Left hindlimb (tissue), 1 donor: ENCODE results near the gene INPP5J.
"Not testable (repeated sequence)": the region's sequence is repeated elsewhere in the genome, so short reads cannot be mapped to it uniquely, and the experiment has no call there.

Experiments
- DNase-seq: peaks from one replicate; pipeline ENCODE4 v3.0.0-alpha.2; 2018

The INPP5J gene

DNA sequence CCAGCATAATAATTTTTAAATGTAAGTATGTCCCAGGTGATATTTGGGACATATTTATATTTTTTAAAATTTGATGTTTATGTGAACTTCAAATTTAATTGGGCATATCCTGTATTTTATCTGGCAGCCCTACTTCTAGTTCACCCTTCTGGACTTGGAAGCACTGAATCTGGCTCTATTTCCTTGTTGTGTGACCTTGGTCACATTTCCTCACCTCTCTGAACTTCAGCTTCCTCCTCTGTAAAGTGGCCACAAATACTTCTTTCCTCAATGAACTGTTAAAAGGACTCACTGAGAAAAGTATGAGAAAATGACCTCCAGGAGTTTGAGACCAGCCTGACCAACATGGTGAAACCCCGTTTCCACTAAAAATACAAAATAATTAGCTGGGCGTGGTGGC, 29.1 kb downstream of the INPP5J start:
- DNase-seq: no peak

DNA sequence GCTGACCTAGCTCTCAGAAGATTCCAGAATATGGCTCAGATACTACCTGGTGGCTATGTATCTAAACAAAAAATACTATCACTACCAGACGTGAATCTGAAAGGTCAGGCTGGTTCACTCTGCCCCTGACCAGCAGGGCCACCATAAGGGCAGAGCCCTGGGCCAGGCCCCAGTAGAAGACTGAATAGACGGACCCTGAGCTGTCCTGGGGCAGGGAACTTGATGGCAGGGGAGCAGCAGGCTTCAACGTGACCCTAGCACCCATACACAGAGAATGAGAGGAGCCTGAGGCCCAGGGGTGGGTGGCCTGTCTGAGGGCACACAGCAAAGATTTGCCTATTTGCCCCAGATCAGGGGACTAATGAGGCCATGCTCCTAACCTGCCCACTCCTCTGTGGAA, 30.6 kb downstream of the INPP5J start:
- DNase-seq: no peak

DNA sequence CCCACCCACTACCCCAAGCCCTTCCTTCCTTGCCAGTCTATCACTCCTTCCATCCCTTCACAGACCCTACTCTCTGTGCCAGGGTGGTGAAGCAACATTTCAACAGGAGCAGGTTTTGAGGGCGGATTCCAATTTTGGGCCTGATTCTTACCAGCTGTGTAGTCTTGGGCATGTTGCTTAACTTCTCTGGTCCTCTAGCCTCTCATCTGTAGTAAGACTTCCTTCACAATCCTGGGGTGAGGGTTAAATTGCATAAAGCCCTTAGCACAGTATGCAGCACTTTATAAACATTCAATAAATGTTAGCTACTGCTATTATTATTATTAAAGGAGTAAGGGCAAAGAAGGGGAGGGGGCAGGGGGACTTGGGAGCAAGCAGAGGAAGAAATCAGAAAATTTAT, 32.2 kb downstream of the INPP5J start:
- no peak for DNase-seq

DNA sequence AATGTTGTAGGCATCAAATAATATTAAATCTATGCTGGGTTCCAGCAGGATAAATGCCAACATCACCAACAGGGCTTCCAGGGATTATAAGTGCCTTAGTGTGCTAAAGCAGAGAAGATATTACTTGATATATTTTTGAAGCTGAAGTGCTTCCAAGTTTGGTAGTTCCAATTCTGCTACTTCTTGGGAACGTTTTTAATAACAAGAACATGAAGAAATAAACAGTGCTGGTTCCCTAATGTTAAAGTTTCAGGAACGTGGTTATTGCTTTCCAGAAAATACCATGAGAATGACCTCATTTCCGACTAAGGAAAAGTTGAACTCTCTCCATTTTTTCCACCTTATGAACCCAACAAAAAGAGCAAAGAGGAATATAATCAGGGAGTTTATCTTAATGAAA, 32.7 kb downstream of the INPP5J start:
- DNase-seq: no peak

DNA sequence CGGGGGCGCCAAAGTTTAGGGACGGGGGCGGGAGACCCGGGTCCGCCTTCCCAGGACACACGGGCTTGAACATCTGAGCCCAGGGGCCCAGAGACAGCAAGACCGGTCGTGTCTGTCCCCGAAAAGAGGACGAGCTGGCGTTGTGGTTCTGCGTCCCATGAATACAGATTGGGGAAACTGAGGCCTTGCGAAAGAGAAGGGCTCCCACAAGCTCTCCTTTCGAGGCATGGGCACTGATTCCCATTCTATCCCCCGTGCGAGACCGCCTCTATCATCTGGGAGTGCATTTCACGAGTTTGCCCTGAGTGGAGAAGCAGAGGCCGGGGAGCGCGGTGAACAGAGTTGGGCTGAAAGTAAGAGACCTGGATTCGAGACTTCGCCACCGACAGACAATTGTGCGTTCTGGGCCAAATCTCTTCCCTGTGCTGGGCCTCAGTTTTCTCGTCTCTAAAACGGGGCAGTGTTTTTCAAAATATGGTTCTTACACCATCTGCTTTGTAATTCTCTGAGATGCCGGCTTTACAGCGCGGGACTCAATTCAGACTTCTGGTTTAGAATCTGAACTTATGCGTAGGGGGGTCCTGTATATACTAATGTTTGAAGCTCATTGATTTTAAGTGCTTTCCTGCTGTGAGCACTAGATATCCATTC, 37.7 kb downstream of the INPP5J start:
- no peak for DNase-seq

DNA sequence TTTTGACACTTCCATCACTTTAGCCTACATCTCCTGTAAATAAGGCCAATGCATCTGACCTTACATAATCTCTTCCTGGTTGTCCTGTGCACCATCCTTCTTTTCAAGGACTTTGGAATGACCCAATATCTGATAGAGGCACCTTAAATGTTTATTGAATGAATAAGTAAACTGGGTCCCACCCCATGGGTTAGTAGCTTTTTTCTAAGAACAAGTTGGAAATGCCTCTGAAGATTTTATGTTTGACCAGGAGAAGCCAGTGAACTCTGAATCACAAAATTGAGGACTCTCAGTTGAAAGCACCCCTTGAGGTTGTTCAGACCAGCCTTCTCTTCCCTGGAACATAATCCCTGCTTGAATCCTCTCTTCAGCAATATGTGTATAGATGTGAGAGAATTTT, 38.6 kb downstream of the INPP5J start:
- DNase-seq: no peak

DNA sequence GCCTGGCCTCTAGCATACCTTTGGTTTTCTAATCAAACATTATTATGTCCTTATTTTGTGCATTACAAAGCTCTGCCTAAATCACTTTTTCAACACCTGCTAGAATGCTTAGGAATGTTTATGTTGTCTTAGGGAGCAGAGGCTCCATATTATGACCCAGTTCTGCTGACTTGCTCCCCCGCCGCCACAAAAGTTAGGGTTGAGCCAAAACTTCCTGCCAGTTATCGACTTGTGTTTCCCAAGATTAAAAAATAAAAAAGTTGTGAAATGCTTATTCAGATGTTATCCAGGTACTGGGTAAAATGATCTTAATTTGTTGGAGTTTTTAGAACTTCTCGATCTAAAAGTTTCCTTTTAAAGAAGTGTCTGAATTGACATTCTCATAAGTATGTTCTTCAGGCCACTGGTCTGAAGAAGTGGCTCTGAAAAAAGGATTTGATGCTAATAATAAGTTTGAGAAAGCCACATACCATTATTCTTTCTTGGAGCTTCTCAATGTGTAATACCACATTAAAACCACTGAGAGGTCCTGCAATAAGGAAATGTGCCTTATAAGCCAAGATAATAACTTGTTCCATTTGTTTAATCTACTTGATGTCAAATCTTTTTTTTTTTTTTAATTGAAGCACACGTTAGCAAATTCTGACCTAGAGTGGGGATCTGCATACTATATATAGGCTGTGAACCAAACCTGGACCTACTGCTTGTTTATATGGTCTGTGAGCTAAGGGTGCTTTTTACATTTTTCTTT, 39.4 kb downstream of the INPP5J start:
- DNase-seq: no peak

DNA sequence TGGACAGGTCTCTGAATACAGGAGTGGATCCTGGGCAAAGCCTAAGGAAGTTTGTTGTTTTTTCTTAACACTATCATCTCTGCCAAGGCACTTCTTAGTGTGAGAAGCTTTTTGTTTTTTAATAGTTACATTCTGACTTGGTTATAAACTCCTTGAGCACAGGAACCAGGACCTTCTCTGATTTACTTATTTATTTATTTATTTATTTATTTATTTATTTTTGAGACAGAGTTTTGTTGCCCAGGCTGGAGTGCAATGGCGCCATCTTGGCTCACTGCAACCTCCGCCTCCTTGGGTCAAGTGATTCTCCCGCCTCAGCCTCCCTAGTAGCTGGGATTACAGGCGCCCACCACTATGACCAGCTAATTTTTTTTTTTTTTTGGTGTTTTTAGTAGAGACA, 48.2 kb downstream of the INPP5J start:
- no peak for DNase-seq

DNA sequence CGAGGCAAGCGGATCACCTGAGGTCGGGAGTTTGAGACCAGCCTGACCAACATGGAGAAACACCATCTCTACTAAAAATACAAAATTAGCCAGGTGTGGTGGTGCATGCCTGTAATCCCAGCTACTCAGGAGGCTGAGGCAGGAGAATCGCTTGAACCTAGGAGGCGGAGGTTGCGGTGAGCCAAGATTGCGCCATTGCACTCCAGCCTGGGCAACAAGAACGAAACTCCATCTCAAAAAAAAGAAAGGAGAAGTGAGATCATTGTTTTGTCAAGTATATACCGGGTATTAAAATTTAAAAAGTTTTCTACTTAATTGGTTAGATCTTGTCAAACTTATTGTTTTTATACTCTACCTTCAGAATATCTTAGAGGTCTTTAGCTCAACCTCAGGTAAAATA, 49.0 kb downstream of the INPP5J start:
- DNase-seq: not testable (repeated sequence)

DNA sequence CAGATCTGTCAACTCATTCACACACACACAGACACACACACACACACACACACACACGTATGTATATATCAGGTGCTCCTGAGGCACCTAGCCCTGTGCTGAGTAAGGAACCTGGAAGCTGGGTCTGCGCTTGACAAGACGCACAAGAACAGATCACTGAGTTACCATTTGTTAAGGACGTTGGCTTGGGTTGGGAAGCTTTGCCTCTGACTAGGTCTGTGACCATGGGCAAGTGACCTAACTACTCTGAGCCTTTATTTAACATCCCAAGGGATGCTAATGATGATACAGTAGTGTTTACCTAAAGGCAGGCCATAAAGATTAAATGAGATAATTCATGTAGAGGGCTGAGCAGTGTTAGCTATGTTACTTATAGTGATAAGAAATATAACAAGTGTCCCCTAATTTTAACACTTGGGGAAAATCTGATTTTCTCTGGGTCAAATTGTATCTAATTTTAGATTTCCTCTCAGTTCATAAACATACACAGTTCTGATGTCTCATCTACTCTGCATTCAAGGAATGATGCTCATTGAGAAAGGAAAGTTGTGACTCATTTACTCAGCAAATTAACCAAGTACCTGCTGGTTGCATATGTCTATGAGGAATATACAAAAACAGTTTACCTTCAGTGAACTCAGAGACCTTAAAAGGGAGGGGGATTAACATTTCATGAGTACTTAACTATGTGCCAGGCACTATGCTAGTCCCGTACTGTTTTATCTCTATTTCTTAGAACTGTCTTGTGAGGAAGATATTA, 50.8 kb downstream of the INPP5J start:
- no peak for DNase-seq

DNA sequence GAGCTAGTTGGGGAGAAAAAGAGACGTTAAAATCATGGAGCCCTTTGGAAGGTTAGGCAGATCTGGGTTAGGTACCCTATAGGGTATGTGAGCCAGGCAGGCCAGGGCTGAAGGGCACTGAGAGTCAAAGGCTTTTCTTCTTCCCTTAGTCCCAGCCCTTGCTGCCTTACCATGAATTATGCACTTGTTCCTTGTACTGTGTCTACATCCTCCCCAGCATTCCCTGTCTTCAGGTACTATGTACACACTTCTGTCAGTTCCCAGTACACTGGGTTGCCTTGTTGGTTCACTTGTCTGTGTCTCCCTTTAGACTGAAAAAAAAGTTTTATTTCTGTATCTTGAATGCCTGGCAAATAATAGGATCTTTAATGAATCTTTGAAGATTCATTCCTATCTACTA, 54.2 kb downstream of the INPP5J start:
- DNase-seq: no peak

DNA sequence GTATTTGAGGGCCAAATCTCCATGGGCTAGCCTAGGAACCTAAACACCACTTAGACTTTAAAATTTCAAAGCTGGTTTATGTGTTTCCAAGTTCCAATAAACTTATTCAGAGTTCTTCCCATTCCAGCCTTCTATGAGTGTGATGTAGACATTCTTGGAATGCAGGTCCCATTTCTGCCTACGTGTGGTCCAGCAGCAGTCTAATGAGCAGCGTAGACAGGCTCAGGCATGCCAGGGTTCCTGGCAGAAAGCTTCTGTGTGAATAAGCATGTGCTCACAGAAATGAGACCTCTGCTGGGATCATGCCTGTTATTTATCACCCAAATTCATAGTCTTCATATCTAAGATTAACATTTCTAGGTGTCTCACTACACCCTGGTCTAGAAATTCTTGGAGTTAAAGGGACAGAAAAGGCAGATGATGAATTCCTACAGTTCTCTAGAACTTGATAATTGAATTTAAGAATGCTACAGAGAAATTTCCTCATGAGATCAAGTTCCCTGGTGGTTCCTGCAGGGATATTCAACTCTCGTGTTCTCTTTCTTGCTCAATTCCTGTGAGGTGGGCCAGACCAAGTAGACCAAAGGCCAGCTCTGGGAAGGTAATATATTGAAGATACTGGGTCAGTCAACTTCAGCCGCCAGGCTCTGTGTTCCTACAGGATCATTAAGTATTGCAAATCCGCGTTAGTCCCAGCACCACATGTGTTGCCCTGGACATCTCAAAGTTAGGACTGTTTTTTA, 54.8 kb downstream of the INPP5J start:
- DNase-seq: no peak

DNA sequence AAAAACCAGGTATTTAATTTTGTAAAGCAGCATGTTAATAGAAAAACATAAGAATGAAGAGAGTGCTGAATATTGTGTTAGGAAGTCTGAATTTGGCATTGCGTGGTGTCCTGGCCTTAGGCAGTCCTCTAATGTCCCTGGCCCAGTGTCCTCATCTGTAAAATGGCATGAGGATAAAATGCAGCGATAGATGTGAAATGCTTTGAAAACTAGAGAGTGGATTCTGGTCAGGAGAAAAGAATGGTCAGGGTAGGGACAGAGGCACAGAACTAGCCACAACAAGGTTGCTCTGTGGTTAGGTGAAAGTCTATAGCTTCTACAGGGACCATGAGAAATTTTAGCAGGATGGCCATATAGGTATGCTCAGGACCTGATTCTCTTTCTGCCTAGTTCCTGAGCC, 56.1 kb downstream of the INPP5J start:
- no peak for DNase-seq

DNA sequence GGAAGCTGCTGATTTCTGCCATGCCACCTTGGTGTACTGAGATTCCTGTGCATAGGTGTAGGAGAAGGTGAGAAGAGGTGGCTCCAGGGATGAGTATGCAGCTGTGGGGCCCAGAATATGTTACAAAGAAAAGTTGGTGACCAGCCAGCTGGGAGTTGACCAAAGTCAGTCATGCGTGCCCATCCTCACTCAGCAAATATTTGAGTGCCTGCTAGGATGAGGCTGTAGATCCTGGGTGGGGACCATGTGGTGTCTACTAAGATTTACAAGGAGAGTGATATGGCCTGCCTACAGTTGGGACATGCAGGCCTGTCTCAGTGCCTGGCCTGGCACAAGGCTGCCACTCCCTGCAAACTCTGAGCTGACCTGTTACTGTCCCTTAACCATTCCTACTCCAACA, 56.6 kb downstream of the INPP5J start:
- DNase-seq: no peak

DNA sequence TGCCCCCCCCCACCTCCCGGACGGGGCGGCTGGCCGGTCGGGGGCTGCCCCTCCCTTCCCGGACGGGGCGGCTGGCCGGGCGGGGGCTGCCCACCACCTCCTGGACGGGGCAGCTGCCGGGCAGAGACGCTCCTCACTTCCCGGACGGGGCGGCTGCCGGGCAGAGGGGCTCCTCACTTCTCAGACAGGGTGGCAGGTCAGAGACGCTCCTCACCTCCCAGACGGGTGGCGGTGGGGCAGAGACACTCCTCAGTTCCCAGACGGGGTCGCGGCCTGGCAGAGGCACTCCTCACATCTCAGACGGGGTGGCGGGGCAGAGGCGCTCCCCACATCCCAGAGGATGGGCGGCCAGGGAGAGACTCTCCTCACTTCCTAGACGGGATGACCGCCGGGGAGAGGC, 61.2 kb downstream of the INPP5J start:
- DNase-seq: no peak
